CD1c-positive myeloid dendritic cell (primary cell): ENCODE data around the gene CMIP.
A peak's percentile ranks its signal among the peaks of the same experiment; 100 is the strongest.

Source experiments
- DNase-seq: peaks from one replicate; pipeline ENCODE4 v3.0.0-alpha.2; 2016; ENCODE audit errors: extremely low spot score

Gene CMIP

DNA sequence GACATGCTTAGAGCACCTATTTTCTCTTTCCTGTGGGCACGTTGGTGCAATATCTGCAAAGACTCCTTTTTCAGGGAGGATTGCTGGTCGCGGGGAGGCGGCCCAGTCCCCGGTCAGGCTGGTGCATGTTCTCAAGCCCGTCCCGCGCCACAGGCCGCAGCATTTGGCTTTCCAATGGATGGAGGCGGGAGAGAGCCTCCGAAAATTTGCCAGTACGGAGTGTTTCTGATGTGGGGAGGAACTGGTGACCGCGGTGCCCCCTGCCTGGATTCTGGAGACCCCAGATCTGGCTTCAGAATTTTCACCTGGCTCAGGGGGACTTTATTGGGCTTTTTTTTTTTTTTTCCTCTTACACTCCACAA, 2.3 kb downstream of the CMIP start:
- no peak for DNase-seq

DNA sequence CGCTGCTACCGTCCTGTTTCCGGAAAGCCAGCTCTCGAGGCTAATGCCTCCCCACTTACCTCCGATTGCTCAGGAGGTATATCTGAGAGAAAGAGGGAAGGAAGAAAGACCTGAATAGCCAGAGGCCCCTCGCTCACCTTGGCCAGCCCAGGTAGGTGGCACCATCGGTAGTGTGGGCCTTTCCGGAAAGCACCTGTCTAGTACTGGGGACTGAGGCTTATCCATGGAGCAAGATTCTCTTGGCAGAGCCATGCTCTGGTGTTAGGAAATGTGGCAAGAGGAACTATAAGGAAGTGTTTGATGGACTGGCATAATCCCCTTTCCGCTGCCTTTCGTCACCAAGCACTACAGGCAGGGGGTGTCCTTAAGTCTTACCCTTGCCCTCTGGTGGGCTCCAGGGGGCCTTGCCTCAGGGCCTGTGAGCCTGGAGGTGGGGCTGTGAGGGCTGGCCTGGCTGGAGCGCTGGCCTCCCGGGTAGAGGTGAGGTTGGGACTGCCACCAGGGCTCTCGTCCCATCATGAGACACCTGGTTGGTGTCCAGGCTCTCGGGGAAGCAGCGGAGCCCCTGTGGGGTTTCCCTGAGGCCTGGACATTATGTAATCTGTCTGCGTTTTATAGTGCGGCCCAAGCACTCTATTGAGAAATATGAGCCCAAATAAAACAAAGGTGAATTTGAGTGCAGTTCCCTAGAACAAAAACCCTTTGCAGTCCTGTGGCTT, 2.9 kb downstream of the CMIP start:
- DNase-seq = peak; percentile 66

- DNase-seq = no peak
Measured at GRCh38 chr16:81448154-81449131, 3.8 kb downstream of the CMIP start.

DNA sequence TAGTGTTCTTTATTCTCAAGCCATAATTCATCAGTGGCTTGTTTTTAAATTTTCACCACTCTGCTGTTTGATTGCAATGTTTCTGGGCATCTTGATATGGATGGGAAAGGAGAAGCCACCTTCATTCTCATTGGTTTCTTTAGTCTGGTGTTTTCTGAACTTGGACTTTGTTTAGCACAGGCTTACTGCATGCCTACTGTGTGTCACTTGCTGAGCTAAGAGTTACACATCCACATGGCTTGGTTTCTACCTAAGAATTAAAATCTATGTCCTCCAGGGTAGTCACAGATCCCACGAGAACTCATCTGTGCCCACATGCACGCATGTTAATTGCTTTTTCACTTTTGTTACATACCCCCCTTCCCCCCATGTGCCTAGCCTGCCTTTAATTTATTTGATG, 4.6 kb downstream of the CMIP start:
- DNase-seq = no peak

- no peak for DNase-seq
Measured at GRCh38 chr16:81449899-81450608, 5.4 kb downstream of the CMIP start.

DNA sequence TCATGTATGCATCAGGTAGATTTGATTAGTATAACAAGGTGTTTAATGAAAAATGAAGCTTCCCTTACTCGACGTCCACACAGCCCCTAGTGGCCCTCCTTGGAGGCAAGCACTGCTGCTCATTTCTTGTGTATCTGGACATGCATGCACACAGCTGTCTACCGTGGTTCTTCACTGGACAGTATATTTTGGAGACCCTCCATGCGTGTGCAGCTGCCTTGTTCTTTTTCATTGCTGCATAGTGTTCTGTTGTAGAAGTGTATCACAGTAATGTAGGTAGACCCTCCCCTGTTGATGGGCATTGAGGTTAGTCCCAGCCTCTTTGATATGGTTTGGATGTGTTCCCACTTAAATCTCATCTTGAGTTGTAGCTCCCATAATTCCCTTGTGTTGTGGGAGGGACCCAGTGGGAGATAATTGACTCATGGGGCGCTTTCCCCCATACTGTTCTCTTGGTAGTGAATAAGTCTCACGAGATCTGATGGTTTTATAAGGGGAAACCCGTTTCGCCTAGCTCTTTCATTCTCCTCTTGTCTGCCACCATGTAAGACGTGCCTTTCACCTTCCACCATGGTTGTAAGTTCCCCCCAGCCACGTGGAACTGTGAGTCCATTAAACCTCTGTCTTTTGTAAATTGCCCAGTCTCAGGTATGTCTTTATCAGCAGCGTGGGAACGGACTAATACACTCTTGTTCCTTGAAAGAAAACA, 6.3 kb downstream of the CMIP start:
- no peak for DNase-seq

DNA sequence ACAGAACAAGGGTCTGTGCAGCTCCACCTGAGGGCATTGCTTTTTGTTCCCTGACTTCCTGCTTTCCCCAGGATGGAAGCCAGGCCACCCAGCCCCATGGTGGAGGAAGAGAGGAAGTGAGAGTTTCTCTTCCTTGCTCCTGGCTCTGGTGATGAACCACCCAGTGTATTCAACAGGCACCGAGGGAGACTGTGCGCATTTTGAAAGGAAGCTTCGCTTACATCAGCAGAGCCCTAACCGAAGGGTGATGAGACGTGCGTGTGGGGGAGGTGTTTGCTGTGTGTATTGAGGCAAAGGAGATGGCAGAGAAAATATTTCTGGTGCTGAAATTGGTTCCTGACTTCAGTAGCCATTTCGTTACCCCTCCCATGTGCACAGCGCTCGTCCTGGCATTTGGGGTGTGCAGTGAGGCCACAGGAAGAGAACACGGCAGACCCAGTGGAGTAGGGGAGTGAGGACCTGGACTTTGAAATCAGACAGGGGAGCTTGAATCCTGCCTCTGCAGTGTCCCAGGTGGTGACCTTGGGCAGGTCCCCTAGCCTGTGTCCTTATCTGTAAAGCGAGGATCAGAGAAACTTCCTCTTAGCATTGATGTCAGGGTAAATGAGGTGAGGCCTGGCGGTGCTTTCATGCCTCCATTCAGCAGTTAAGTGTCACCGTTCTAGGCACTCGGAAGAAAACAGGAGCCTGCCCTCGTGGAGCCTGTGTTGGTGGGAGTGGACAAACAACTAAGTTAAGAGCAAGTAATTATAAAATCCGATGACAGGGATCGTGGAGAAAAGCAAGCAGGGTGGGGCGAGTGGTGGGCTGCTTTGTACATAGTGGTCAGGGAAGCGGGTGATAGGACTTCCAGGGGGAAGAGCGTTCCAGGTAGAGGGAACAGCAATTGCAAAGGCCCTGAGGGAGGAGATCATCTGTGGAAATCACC, 7.4 kb downstream of the CMIP start:
- peak; percentile 88 for DNase-seq

GRCh38 chr16:81453091-81453728, 8.6 kb downstream of the CMIP start:
- DNase-seq = no peak

GRCh38 chr16:81454044-81454443, 9.4 kb downstream of the CMIP start:
- no peak for DNase-seq

GRCh38 chr16:81455006-81455405, 10.4 kb downstream of the CMIP start:
- DNase-seq = no peak

DNA sequence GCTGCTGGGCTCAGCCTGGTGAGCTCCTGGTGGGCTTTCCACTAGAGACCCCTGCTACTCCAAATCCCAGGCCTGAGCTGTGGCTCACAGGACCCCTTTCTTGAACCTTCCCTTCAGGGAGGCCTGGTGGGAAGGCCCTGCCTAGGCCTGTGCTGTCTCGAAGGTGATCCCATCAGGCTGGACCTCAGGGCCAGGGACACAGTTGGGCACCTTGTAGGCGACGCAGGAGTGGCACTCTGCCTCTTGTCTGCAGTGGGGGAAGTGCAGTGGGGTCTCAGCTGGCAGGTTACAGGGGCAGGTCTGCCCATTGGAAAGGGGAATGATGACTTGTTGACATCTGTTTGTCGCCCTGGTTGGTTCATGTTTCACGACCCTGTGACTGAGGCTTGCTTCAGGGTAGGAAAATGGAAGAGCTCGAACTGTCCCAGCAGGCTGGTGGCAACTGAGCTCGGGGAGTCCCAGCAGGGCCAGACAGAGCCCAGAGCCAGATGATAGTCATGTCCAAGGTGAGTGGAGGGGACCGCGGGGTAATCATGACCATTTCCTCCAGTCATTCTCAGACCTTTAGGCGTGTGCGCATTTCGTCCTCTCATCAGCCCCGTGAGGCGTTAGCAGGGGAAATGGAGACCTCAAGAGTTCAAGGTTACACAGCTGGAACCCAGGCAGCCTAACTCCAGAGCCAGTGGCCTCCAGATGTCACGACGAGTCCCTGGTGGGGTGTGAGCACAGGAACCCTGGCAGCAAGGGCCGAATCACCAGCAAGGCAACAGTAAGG, 11.3 kb downstream of the CMIP start:
- DNase-seq = no peak

GRCh38 chr16:81456523-81457325, 12.1 kb downstream of the CMIP start:
- no peak for DNase-seq

DNA sequence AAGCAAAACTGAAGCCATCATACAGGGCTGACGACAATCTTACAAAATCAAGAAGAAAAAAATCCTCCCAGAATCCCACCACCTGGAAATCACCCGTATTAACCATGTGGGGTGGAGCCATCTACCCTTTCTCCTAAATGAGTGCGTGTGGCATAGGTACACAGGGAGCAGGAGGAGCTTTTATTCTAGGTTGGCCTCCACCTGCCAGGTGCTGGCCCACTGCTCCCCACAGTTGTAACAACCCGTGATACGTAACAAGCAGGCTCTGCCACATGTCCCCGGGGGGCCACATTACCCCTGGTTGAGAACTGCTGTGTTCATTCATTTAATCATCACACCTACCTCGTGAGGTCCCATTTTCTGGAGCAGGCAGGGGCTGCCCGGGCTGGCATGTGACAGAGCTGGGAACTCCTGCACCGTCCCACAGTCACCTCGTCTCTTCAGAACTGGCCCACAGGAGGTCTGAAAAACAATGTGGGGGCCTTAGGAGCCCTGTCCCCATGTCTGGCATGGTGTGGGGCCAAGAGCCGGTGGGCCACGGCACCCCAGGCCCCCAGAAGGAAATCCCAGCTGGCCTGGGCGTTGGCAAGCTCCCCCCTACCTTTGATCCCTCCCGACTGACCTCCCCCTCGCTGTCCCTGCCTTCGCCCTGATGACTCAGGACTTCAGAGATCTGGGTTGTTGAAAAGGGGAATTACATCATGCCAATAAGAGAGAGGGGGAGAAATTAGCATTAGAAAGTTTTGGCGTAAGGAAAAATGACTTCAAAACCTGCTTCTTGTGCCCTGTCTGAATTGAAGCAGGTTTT, 12.9 kb downstream of the CMIP start:
- peak; percentile 75 for DNase-seq

DNA sequence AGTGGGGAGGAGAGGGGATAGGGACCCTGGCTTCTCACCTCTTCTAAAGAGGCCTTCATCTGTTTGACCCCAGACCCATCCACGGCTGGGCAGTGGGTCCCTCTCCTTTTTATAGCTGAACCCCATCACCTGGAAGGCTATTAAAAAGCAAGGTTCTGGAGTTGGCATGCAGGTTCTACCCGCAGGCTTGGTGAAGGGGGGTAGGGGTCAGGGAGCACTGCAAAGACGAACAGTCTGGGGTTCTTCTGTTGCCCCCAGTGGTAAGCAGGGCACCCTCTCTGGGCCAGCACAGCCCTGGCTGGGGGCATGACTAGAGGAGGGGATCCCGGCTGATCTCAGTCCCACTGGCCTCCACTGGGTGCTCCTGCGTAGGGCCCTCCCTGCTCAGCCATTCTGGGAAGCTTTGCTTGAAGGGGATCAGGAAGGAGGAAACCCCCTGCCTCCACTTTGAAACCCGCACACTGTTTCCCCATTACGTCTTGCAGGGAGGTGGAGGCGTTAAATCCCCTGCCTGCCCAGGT, 13.6 kb downstream of the CMIP start:
- no peak for DNase-seq

DNA sequence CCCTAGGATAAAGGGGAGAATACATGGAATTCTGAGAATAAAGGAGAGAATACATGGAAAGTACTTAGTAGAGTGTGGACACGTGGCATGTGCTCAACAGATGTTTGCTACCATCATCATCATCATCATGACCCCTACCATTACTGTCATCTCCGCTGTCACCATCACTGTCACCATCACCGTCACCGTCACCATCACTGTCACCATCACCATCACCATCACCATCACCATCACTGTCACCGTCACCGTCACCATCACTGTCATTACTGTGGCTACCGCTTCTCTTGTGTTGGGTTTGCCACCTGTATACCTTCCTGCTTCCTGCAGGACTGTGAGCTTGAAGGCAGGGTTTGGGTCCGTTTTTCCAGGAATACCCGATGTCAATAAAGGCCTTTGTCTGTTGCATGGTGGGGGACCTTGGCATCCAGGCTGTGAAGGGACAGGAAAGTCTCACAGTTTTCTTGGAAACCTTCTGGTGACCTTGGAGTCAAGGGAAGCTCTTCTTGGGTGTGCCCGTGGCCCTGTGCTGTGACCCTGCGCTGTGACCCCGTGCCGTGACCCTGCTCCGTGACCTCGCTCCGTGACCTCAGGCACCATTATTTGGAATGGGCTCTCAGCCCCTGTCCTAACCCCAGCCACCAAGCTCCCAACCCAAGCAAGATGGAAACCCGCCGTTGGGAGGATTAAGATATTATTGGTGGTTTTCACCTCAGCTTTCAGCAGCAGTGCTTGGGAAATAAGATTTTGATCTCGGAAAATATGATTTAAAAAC, 14.4 kb downstream of the CMIP start:
- no peak for DNase-seq

- no peak for DNase-seq
Measured at GRCh38 chr16:81460075-81460474, 15.5 kb downstream of the CMIP start.

- DNase-seq = no peak
Measured at GRCh38 chr16:81461243-81461642, 16.6 kb downstream of the CMIP start.
